Neutrophil (primary cell): Measurements from ENCODE around the gene PXDC1.

ENCODE experiments used
- H3K27ac ChIP-seq: fragments of 200-600 bp; sonication (generic); 2 replicates; pipeline ENCODE4 v1.5.1; 2016; ENCODE audit warnings: mild to moderate bottlenecking, moderate library complexity
- H3K27me3 ChIP-seq: fragments of 200-600 bp; sonication (generic); 2 replicates; pipeline ENCODE4 v1.6.0; 2016; ENCODE audit warnings: mild to moderate bottlenecking
- H3K36me3 ChIP-seq: fragments of 200-600 bp; sonication (generic); 2 replicates; pipeline ENCODE4 v1.5.1; 2017
- H3K4me1 ChIP-seq, 2 experiments: fragments of 200-600 bp in 1 of 2; sonication (generic) in 1 of 2; 1 replicate in 1 of 2; 2 replicates in 1 of 2; pipeline versions ENCODE4 v1.5.1 to v1.6.1; 2013 to 2016; ENCODE audit warnings: low read depth in 1 of 2, low read length in 1 of 2, mild to moderate bottlenecking in 1 of 2, moderate library complexity in 1 of 2; ENCODE audit not compliant: control insufficient read depth in 1 of 2, insufficient read depth in 1 of 2
- H3K4me3 ChIP-seq, 2 experiments: fragments of 200-600 bp in 1 of 2; sonication (generic) in 1 of 2; 1 replicate in 1 of 2; 2 replicates in 1 of 2; pipeline ENCODE4 v1.5.1; 2013 to 2016; ENCODE audit warnings: low read depth in 1 of 2, low read length in 1 of 2, mild to moderate bottlenecking in 1 of 2, moderate library complexity in 1 of 2
- H3K9me3 ChIP-seq: fragments of 200-600 bp; sonication (generic); 2 replicates; pipeline ENCODE4 v1.5.1; 2016
- CTCF ChIP-seq: fragments of 200-600 bp; sonication (generic); IDR thresholded peaks from 2 replicates; pipeline ENCODE4 v1.5.1; 2016; ENCODE audit warnings: antibody characterized with exemption

Gene PXDC1

GRCh38 chr6:3741477-3741871 lies 10.0 kb downstream of the PXDC1 start:
- Histone ChIP-seq H3K9me3 (no peaks in the 10 kb centered on the region), H3K36me3 (no peaks in the 10 kb centered on the region), H3K27me3 (peaks cover 16% of the 10 kb centered on the region), H3K4me1 (peaks cover 45 to 48% of the 10 kb centered on the region in 2 experiments), H3K4me3 (no peak overlapping the region), H3K27ac (no peak overlapping the region)
- no peak for TF ChIP-seq CTCF

GRCh38 chr6:3740551-3741476 lies 10.7 kb downstream of the PXDC1 start:
- TF ChIP-seq CTCF = no peak
- H3K4me1 ChIP-seq = peaks cover 45 to 48% of the 10 kb centered on the region in 2 experiments
- H3K4me3 ChIP-seq = no peak overlapping the region
- no peaks in the 10 kb centered on the region for H3K36me3 ChIP-seq
- H3K9me3 ChIP-seq = no peaks in the 10 kb centered on the region
- H3K27me3 ChIP-seq = peaks cover 16% of the 10 kb centered on the region
- no peak overlapping the region for H3K27ac ChIP-seq

- no peaks in the 10 kb centered on the region for H3K36me3 ChIP-seq
These were observed 12.1 kb downstream of the PXDC1 start for GRCh38 chr6:3739311-3739897.

GRCh38 chr6:3738381-3739131 lies 13.0 kb downstream of the PXDC1 start:
- TF ChIP-seq CTCF = no peak
- H3K4me1 ChIP-seq = peaks cover 23 to 27% of the 10 kb centered on the region in 2 experiments
- H3K36me3 ChIP-seq = no peaks in the 10 kb centered on the region

More at GRCh38 chr6:3739311-3739897, 12.1 kb downstream of the PXDC1 start:
- H3K27me3 ChIP-seq = peaks cover 16% of the 10 kb centered on the region
- no peak overlapping the region for H3K4me3 ChIP-seq
- H3K4me1 ChIP-seq = peaks cover 31 to 35% of the 10 kb centered on the region in 2 experiments
- no peak for TF ChIP-seq CTCF
- no peaks in the 10 kb centered on the region for H3K9me3 ChIP-seq
- no peak overlapping the region for H3K27ac ChIP-seq

GRCh38 chr6:3737831-3738210 lies 13.7 kb downstream of the PXDC1 start:
- no peaks in the 10 kb centered on the region for H3K36me3 ChIP-seq
- H3K27ac ChIP-seq = no peak overlapping the region
- TF ChIP-seq CTCF = no peak
- H3K4me3 ChIP-seq = no peak overlapping the region
- peaks cover 16 to 19% of the 10 kb centered on the region in 2 experiments for H3K4me1 ChIP-seq
- H3K9me3 ChIP-seq = no peaks in the 10 kb centered on the region
- H3K27me3 ChIP-seq = peaks cover 16% of the 10 kb centered on the region

More at GRCh38 chr6:3738381-3739131, 13.0 kb downstream of the PXDC1 start:
- Histone ChIP-seq H3K27me3 (peaks cover 16% of the 10 kb centered on the region), H3K27ac (no peak overlapping the region), H3K4me3 (no peak overlapping the region), H3K9me3 (no peaks in the 10 kb centered on the region)
